Keratinocyte (primary cell): Measurements from ENCODE around the gene TENM4.

ENCODE experiments used
- CTCF ChIP-seq, 3 experiments: IDR thresholded peaks in 1 of 3; conservative IDR thresholded peaks in 1 of 3; optimal IDR thresholded peaks in 1 of 3; 2 replicates in 2 of 3; 3 replicates in 1 of 3; pipeline versions ENCODE3 to v1.5.1; 2011; ENCODE audit warnings: low read length in 3 of 3, mild to moderate bottlenecking in 3 of 3, moderate library complexity in 2 of 3, control low read depth in 1 of 3, inconsistent platforms in 1 of 3; ENCODE audit not compliant: insufficient read depth in 2 of 3; ENCODE audit errors: extremely low read depth in 1 of 3
- EZH2 ChIP-seq: IDR thresholded peaks from one replicate; pipeline ENCODE4 v1.6.1; 2012; ENCODE audit warnings: inconsistent platforms, mild to moderate bottlenecking, low read length, moderate library complexity

- TF ChIP-seq CTCF (optimal IDR thresholded peaks at IDR 0.05 in 1 of 3, IDR thresholded peaks at IDR 0.05 in 1 of 3, conservative IDR thresholded peaks at IDR 0.05 in 1 of 3; ENCODE audit: extremely low read depth in 1 of 3, insufficient read depth in 2 of 3, low read length in 3 of 3): no peak
- TF ChIP-seq EZH2: no peak
These were observed 453.1 kb downstream of the TENM4 start for GRCh38 chr11:78987748-78988147.
